ENCODE measurements around the gene FUNDC1. TPM values are rescaled to one million over a fixed set of nuclear protein-coding genes. Genes with fewer than 3 reads are reported as not detected.

FUNDC1 gene
- polyA plus RNA-seq: 188 and 205 TPM in 2 replicates

GRCh38 chrX:44542567-44543325 is at the start of gene FUNDC1:
Gene FUNDC1 (minus strand): TSS chrX:44542859. CDS start chrX:44542832, 27 bp downstream.

Other genes with a start within 250 kb of the FUNDC1 start
- gene EFHC2, start 199.2 kb downstream of the FUNDC1 start, polyA plus RNA-seq: 3.7 and 8.3 TPM in 2 replicates